Stimulated activated CD4-positive, alpha-beta T cell treated with anti-CD3 and anti-CD28 coated beads, Interleukin-1b, Interleukin-23, amount 100 ng/mL, for 1 hour (primary cell): ENCODE measurements around the gene CGNL1.

Experiments
- DNase-seq, 2 donors: peaks; one replicate each; pipeline ENCODE4 v3.0.0-alpha.2; 2020; ENCODE audit warnings: low read depth in 2 of 2

The CGNL1 gene

DNA sequence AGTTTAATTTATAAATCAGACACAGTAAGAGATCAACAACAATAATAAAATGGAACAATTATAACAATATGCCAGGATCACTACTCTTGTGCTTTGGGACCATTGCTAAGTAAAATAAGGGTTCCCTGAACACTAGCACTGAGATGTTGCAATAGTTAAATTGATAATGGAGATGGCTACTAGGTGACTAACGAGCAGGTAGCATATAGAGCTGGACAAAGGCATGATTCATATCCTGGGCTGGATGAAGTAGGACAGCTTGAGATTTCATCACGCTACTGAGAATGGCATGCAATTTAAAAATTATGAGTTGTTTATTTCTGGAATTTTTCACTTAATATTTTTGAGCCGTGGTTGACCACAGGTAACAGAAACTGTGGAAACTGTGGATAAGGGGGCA, 194.7 kb downstream of the CGNL1 start:
- DNase-seq: no peak

GRCh38 chr15:57571725-57572124, 195.4 kb downstream of the CGNL1 start:
- DNase-seq: no peak

GRCh38 chr15:57572468-57572867, 196.2 kb downstream of the CGNL1 start:
- DNase-seq: no peak

DNA sequence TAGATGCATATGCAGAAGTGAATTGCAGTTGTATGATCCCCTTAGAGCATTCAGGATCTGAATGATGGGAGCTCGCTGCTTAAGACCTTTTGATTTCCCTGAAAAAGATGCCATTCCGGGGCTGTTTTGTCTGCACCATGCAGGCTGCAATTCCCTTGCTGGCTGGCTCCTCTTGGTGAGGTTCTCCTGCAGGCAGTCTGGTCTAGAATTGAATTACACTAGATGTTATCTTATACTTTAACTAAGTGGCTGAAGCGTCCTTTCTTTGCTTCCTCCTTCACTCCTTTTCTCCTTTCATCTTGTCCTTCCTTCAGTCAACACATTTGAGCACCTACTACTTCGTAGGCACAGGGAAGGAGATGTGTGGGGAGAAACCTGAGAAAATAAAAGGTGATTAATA, 196.8 kb downstream of the CGNL1 start:
- no peak for DNase-seq

GRCh38 chr15:57575363-57575762, 199.1 kb downstream of the CGNL1 start:
- DNase-seq: no peak

- no peak for DNase-seq
Observed at GRCh38 chr15:57578288-57578900, 202.1 kb downstream of the CGNL1 start.

GRCh38 chr15:57580428-57580827, 204.1 kb downstream of the CGNL1 start:
- no peak for DNase-seq

DNA sequence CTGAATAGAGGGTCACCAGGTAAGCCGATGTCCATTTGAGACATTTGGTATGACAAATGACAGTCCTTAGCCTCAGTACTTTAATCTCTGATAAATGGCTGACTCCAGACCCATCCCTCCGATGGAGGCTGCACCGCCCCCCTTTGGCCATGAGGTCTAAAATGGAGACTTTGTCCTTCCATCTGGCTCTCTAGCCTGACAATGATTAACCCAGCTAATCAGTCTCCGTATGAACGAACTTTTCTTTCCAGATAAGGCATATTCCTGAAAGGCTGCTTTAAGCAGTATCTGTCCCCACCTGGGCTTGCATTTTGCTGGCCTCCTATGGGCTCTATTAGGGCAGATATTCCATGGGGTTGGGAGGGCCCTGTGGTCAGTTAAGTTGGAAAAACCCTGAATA, 204.6 kb downstream of the CGNL1 start:
- no peak for DNase-seq

- DNase-seq: no peak
Observed at GRCh38 chr15:57582090-57582489, 205.8 kb downstream of the CGNL1 start.

DNA sequence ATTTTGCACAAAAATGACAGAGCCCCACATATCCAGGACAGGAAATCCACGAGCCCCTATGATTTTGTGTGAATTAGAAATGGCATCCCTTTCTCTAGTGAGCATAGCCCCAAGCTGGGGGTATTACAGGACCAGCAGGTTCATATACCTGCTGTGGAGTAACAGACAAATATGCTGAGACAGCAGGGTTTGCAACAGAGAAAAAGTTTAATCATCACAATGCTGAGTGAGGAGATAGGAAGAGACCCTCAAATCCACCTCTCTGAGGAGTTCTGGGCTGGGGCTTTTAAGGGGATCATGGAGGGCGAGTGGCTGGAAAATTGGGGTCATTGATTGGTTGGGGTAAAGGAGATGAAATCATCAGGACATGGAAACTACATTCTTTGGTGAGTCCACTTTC, 207.0 kb downstream of the CGNL1 start:
- no peak for DNase-seq

- no peak for DNase-seq
Observed at GRCh38 chr15:57583720-57584119, 207.4 kb downstream of the CGNL1 start.

GRCh38 chr15:57586661-57587424, 210.5 kb downstream of the CGNL1 start:
- DNase-seq: no peak

- no peak for DNase-seq
Observed at GRCh38 chr15:57589281-57589680, 213.0 kb downstream of the CGNL1 start.

DNA sequence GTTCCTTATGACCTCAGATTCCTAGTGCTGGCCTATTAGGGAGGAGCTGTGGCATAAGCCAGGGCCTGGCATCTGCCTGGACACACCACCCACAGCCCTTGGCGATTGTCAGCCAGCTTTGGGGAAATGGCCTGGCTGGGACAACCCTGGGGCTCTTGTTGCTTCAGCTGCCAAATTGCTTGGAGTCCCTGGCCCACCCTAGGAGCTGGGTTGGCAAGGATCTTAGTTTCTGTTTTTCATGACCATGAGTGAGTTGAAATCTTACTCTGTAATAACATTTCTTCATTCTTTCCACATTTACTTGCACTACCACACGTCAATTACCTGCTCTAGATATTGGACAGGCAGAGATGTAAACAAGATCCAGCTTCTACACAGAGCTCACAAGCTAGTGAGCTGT, 213.4 kb downstream of the CGNL1 start:
- no peak for DNase-seq

- DNase-seq: no peak
Observed at GRCh38 chr15:57591237-57591821, 215.0 kb downstream of the CGNL1 start.

- DNase-seq: peak in 1 of 2 donors; percentile 43
Observed at GRCh38 chr15:57591822-57592367, 215.6 kb downstream of the CGNL1 start, which contains the start of gene MYZAP. Gene MYZAP, plus strand, starts transcription at chr15:57591904. Its CDS starts 131 bp downstream, at chr15:57592035.

DNA sequence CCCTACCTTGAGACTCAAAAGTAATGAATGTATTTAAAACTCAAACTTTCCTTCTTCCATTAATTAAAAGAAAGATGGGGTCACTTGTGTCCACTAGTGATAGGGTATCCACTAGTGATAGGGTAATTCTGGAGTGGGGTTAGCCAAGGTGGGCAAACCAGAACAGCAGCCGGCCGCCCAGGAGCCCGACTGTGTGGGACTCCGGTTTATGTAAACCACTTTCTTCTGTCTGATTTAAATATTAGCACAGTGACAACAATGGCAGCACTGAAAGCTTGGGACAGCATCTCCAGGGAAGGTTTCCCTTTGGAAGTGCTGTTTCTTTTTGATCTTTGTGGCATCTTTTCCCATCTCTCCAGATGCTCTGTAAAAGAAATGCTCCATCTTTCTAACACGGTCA, 216.1 kb downstream of the CGNL1 start:
- DNase-seq: no peak

DNA sequence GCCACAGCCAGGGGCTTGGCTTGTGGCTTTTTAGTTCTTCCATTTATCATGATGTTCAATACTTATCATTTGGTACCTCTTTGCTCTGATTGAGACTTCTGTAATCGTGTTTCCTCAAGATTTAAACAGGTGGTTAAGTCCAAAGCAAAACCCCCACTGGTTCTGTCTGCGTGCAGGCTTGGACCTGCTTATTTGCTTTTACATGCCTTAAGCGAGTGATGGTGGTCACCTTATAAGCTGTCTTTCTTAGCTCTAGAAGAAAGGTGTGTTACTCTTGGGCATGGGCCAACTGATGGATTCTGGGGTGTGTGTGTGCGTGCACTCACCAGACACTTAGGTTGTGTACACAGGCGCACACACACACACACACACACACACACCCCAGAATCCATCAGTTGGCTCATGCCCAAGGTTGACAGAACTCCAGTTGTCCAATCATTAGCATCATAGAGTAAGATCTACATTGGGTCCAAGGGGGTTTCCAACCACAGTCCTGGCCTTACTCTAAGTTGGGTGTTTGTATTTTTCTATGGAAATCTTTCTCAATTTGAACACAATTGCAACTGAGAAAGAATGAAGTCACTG, 216.6 kb downstream of the CGNL1 start:
- DNase-seq: no peak

- no peak for DNase-seq
Observed at GRCh38 chr15:57594479-57594878, 218.2 kb downstream of the CGNL1 start.

GRCh38 chr15:57595011-57595866, 218.9 kb downstream of the CGNL1 start:
- DNase-seq: no peak

- DNase-seq: no peak
Observed at GRCh38 chr15:57596301-57596855, 220.1 kb downstream of the CGNL1 start.
